Kidney capillary endothelial cell (primary cell): ENCODE data around the gene MCRS1.
"Not testable (repeated sequence)": the region's sequence is repeated elsewhere in the genome, so short reads cannot be mapped to it uniquely, and the experiment has no call there.

Experiments used
- DNase-seq: peaks from one replicate; pipeline ENCODE4 v3.0.0-alpha.2; 2018; ENCODE audit warnings: low spot score

The MCRS1 gene

DNA sequence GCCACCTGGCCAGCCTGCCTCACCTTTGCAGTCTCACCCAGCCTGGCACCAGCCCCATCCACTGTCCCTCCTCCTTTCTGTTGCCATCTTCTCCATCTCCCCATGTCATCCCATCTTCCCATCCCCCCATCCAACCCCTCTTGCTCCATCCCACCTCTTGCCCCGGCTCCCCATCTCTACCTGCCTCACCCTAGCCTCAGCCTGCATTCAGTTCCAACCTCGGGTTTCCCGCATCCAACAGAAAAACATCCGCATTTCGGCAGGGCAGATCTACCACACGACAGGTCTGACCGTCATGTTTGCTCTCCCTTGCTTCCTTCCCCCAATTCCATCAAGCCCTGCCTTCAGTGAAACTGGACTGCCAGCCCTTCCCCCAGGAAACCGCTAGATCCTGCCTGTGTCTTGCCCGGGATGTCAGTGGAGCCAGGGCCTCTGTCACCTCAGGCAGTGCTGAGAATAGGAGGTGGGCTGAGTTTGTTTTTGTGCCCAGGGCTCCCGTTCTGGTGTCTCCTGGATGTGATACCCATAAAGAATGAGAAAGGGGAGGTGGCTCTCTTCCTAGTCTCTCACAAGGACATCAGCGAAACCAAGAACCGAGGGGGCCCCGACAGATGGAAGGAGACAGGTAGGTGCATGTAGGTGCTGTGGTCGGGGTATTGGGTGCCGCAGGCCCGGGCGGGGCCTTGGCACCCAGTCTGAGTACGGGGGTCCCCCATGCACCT lies 26.6 kb downstream of the MCRS1 start:
- DNase-seq: no peak

DNA sequence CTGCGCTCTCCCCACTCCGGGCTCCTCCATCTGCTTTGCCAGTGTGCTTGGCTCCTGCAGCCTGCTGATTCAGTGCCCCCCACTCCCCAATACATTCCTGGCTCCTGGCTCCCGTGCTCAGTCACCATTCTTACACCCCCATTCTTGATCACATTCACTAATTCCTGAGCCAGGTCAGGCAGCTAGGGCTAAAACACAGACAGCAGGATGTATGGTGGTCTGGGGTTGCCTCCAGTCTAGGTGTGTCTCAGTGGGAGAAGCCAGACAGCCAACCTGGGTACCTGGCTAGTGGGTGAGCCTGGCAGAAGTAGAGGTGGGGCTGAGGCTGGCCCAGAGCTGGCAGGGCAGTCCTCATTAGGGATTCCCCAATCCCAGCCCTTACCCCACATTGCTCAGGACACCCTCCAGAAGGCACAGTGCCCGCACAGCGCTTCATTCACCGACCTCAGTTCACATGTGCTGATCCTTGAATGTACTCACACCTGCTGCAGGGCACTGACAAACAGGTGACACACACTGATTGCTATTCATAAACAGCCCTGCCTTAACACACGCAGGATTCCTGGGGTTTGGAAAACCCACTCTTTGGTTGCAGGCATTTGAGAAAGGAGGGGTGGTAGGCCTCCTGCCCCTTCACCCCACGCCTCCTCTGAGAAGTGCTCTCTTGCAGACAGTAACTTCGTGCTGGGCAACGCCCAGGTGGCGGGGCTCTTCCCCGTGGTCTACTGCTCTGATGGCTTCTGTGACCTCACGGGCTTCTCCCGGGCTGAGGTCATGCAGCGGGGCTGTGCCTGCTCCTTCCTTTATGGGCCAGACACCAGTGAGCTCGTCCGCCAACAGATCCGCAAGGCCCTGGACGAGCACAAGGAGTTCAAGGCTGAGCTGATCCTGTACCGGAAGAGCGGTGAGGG lies 27.5 kb downstream of the MCRS1 start:
- DNase-seq: no peak

DNA sequence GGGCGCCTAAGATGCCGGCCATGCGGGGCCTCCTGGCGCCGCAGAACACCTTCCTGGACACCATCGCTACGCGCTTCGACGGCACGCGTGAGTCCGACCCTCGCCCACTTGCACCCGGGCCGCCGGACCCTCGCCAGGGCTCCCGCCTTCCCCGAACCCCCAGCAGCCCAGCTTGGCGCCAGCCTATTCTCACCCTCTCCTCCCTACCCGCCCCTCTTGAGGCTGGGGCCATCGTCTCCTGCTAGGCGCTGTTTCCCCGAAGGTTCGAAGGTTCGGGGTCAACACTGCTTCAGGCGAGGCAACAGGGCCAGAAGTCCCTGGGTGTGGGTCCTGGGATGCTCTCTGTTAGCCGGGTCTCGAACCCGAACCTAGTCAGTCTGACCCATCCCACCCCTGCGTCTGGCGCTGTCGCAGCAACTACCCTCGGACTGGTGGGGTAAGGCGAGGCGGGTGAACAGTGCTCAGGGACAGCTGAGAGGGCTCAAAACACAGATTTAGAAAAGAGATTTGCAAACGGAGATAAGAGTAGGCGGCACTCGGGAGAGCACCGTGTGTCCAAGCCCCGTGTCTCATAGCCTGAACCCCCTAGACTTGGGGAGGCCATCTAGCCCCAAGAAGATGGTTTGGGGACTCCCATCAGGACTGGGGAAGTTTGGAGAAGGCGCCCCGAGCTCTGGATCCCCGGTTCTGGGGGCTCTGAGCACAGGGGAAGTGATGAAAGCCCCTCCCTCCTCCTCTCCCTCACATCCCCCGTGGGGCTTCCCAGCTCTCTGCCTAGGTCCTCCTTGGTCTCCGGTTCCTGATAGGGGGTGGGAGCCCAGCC lies 28.3 kb downstream of the MCRS1 start:
- no peak for DNase-seq

DNA sequence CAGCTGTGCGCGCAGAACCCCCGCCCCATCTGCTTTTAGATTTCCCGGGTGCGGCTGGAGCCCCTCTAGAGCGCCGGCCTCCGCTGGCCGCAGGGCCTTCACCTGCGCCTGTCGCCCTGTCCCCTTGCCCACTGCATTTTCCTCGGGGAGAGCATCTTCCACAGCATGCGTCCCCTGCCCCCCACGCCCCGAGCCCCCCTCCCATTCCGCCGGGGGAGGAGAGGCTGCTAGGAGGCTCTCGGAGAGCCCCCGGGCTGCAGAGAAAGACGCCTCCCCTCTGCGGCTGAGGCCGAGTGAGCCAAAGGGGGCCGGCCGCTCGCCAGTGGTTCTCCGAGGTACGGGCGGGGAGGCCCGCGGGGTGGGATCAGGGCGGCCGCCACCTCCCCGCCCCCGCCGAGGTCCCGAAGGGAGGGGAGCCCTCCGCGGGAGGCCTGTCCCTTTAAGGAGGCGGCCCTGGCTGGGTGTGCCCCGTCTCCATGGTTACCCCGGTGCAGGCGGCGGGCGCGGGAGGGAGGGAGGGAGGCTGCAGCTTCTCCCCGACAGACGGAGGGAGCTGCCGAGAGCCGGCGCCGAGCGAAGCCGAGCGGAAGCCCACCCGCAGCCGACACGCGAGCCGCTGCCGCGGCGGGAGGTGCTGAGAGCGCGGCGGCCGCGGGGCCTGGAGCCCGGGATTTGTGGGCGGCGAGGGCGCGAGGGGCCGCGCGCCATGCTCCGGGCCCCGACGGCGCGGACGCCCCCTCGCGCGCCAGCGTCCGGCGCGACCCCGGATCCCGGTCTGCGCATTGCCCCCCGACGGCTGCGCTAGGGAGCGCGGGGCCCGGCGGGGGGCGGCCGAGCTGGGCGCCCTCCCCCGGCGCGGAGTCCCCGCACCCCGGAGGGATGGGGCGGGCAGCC lies 29.2 kb downstream of the MCRS1 start, which contains the start of gene KCNH3:
TSS of gene KCNH3 (plus strand) at position 521 of the 894 bp plus-strand sequence. CDS start 387 bp downstream, outside the sequence.
- no peak for DNase-seq

DNA sequence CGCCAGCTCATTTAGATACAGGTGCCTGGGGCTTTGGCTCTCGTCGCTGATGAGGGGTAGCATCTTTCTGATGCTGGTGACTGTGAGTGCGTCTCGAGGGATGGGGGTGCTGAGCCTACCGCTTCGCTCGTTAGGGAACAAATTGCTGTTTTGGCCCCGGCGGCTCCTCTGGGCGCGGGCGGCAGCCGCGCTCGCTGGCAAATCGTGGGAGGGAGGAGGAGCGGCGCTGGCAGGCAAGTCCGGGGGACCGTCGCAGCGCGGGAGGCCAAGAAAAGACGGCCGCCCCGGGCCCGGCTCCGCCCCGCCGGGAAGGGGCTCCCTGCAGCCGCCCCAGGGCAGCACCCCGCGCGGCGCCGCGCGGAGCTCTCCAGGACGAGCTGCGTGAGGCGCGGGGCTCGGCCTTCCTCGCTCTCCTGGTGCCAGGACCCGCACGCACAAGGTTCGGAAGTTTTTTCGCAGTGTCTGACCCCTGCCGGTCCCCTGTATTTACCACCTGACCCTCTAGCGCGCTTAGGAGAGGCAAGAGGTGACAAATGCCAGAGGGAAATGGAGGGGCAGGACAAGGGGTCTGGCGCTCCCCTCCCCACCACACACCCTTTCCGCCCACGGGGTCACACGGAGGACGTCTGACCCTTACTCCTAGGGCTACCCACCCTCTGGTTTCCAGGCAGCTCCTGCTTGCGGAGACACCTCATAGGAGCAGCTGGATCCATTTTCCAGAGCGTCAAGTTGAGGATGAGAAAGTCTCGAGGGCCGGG lies 30.0 kb downstream of the MCRS1 start:
- no peak for DNase-seq

DNA sequence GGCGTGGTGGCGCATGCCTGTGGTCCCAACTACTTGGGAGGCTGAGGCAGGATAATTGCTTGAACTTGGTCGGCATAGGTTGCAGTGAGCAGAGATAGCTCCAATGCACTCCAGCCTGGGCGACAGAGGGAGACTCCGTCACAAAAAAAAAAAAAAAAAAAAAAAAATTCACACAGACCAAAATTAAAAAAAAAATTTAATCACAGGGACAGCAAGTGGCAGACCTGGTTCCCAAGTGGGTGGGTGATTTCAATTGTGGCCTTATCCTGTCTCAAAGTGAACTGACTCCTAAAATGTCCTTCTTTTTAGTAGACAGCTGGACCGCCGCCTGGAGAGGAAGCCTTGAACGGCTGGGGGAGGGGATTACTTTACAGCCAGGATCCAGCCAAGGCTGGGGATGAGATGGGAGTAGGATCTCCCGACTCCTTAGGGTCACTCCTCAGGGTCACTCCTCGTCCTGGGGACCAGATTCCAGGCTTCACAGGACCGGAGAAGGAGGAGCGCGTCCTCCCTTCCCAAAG lies 30.7 kb downstream of the MCRS1 start:
- no peak for DNase-seq

DNA sequence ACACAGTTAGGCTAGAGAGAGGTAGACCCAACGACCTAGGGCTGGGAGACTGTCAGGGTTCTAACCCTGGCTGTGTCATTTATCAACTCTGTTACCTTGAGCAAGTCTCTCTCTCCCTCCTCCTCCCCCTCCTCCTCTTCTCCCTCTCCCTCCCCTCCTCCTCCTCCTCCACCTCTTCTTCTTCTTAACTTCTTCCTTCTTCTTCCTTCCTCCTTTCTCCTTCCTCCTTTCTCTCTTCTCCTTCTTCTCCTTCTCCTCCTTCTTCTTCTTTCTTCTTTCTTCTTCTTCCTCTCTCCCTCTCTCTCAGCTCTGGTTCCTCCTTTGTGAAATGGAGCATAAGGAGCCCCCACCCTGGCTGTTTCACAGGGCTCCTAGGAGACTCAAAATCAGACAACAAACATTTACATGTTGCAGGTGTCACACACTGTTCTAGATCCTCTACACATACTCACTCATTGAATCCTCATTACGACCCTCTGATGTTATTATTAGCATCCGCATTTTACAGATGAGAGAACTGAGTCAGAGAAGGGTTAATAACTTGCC lies 31.3 kb downstream of the MCRS1 start:
- no peak for DNase-seq

DNA sequence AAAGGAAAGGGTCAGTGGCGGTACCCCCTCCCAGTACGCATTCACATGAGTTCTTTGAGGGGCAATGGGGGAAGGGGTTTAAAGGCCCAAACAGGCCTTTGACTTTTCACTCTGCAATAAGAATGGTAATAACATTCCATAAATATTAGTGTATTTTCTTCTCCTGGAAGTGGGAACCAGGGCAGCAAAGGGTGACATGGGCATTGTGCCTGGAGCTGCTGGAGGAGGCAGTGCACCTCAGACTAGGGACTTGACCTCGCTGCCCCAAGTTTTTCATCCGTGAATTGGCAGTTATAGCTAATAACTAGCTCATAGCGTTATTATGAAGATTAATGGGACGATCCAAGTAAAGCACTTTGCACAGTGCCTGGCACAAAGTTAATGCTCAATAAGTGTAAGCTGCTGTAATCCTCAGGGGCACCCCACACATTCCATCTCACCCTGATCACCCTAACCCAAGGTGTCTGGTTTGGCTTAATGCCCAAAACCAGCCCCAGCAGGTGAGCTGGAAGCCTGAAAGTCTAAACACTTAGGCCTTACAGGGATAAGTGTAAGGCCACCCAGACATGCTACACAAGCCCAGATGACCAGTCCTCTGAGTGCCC lies 31.9 kb downstream of the MCRS1 start:
- no peak for DNase-seq

DNA sequence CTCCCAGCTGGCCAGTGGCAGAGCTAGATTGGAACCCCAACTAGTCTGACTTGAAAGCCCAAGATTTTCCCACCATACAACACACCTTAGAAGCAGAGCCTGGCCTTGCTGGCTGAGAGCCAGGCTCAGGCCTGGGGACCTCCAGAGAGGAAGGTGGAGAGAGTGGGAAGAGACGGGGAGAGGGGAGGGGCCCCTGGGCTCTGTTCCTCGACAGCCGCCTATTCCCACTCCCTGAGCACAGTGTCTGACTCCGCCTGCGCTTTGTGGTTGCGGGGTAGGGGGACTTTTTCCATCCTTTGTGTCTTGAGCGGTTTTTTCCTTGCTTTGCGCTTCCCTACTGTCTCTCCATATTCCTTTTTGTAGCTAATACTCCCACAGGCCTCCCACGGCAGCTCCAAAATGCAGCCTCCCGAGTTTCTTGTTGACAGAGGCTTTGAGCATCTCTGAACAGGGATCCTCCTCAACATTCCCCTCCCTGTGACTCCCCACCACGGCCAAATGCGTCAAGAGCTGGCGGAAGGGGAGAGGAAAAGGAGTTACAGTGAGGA lies 33.1 kb downstream of the MCRS1 start:
- DNase-seq: no peak

DNA sequence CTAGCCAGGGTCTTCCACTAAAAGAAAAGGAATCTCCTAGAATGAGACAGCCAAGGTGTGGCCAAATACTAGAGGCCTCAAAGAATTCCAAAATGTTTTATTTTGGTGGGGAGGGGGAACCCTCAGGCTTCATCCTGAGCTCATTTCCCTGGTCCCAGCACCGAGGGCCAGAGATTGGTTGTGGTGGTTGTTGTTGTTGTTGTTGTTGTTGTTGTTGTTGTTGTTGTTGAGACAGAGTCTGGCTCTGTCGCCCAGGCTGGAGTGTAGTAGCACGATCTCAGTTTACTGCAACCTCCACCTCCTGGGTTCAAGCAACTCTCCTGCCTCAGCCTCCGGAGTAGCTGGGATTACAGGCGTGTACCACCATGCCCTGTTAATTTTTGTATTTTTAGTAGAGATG lies 33.8 kb downstream of the MCRS1 start:
- not testable (repeated sequence) for DNase-seq

DNA sequence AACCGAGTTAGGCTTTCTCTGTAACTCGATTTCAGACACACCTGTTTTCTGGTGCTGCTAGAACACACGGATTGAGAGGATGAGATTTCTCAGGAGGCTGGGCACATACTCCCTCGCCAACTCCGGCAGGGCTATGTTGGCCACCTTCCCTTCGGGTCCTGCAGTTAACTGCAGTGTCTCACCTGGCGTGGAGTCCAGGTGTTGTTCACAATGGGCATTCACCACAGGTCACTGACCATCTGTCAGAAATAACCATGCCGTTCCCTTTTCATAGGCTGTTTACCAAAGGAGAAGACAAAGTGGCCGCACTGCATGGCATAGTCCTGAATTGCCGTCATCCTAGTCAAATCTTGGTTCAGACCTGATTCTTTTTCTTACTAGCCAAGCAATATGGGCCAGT lies 34.6 kb downstream of the MCRS1 start:
- DNase-seq: no peak

DNA sequence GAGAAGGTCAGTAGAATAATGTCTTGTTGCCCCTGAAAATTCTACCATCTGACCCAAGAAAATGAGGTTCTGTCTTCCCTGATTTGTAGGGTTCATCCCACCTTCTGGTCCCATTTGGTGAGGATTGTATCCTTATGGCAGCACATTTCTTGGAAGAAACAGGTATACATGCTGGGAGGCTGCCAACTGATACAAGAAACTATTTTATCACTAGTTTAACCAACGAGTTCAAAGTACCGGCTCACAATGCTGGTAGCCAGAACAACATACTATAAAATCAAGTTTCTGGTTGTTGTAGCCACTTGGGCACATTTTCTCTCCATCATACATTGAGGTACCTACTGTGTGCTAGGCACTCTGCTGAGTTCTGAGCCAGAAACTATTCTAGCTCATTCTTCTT lies 36.2 kb downstream of the MCRS1 start:
- DNase-seq: no peak

DNA sequence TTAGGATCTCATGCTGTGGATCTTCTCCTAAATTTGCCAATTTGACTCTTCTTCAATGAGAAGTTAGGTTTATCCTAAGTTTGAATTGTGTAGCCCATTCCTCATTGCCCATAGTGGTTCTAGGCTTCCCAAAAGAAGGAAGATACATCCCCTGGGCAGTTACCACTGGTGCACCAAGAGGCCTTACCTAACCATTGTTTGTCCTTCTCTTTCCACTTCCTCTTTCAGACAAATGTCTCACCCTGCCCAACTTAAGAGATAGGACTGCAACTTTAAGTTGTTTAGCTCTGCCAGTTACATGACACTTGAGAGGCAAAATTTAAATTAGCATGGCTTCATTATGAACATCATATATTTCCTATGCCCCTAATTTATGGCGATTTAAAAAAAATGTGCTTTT lies 38.5 kb downstream of the MCRS1 start:
- DNase-seq: no peak

DNA sequence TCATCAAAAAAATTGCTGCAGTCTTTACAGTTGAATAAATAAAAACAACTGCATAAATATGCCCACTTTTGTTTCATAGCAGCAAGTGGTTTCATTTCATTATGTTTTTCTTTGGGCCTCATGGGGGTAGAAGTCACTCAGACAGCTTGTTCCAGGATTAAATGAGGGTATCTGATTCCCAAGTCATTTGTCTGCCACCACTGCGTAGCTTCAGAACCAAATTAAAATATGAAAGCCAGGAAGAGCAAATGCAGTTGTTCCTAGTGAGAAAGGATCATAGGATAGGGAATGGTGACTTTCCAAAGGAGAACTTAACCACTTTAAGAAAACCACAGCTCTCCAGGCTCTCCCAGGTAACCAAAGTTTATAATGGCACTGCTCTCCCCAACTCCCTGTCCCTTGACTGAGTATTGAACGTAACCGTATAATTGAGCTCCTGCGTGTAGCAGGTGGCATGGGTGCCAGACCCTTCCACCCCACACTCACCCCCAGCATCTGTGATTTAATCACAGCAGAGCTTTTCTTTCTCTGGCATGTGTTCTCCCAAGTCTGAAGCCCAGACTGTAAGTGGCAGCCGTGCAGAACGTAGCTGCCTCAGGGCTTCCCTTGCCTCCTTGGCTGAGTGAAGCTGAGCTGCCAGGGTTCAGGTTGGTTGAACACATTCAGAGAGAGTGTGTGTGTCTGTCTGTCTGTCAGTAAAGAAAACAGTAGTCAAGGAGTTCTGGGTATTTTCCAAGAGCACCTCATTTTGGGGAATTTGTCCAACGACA lies 40.4 kb downstream of the MCRS1 start:
- DNase-seq: no peak

DNA sequence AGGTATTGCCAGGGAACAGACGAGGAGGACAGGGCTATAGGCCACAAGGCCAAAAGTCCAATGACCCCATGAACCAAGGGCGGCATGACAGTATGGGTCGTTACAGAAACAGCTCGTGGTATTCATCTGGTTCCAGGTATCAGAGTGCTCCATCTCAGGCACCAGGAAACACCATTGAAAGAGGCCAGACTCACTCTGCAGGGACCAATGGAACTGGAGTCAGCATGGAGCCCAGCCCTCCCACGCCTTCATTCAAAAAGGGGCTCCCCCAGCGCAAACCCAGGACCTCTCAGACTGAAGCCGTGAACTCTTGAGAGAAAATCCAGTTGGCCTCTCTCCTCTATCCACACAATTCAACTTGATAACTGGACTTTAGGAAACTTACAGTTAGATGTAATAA lies 42.0 kb downstream of the MCRS1 start:
- DNase-seq: no peak

DNA sequence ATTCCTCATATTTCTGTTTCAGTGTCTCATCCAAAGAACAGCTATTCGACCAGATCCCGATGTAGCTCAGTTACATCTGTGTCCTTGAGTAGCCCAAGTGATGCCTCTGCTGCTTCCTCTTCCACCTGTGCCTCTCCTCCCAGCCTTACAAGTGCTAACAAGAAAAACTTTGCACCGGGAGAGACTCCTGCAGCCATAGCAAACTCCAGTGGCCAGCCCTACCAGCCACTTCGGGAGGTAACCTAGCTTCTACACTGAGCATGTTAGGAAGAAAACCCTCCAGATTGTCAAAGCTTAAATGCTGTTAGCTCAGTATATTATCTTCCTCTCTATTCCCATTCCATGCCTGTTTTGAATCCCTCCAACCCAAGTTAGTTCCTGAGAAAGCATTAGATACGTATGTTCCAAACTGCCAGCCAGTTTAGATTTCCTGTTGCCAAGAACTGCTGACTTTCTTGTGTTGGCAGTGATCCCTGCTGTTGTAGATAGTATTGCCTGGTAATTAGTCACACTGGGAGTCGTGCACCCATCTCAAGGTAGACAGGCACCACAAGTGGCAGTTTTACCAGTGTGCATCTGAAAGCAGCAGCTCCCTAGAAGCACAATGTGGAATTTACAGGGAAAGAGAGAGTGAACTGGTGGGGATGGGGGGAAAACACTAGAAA lies 43.1 kb downstream of the MCRS1 start:
- DNase-seq: no peak

DNA sequence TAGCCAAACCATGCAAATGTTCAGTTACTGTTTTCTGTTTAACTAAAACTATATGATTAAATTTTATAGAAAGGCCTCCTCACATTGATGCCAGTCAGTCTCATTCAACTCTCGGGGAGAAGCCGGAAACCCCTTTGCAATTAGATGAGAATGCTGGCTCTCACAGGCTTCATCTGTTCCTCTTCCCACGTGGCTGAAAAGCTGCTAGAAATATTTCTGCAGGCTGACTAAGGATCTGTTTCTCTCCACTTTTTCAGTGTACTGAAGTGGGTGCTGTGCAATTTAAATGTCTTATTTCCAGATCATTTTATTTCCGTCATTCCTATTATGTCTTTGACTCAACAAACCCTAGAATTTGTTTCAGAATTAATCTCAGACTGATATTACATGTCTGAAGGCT lies 46.6 kb downstream of the MCRS1 start:
- no peak for DNase-seq

DNA sequence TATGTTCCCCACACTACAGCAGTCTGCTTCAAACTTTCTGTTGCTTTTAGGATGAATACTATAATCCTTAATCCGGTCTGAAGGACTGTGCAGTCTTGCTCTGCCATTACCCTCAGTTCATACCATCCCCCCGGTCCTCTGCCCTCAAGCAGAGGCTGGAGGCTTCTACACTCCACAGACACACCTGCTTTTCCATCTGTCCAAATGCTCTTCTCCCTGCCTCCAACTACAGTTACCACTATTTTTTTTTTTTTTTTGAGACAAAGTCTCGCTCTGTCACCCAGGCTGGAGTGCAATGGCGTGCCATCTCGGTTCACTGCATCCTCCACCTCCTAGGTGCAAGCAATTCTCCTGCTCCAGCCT lies 48.4 kb downstream of the MCRS1 start:
- DNase-seq: no peak
